Measurements from ENCODE around the gene LAMTOR2. TPM values are rescaled to one million over a fixed set of nuclear protein-coding genes. Genes with fewer than 3 reads are reported as not detected.
"Not testable (repeated sequence)": the region's sequence is repeated elsewhere in the genome, so short reads cannot be mapped to it uniquely, and the experiment has no call there.

LAMTOR2 gene
- total RNA-seq, 1 experiment from 2014 or later: 50.6 TPM

- WGBS (ENCODE audit: extremely low coverage, insufficient read length, low lambda C conversion rate): no CpG with 5 or more reads among the region's 6 CpGs
- Mint-ChIP-seq H3K27me3 (ENCODE audit: low read depth) (no peaks in the 10 kb centered on the region), H3K4me1 (peaks cover 0 to 13% of the 10 kb centered on the region in 2 experiments; a peak in 1 of 4 replicates), H3K27ac (no peak overlapping the region; a peak in 1 of 7 replicates), H3K9me3 (no peaks in the 10 kb centered on the region), H3K4me3 (no peak overlapping the region), H3K36me3 (ENCODE audit: insufficient read depth in 1 of 3, low read depth in 3 of 3) (peaks cover 9 to 18% (median 11%) of the 10 kb centered on the region in 3 experiments; a peak in 6 of 7 replicates)
- no peak overlapping the region for H3K18ac ChIP-seq (ENCODE audit: insufficient read length, low read depth, low read length)
- H4K8ac ChIP-seq (replicated peaks; ENCODE audit: insufficient read length, low read depth, low read length): no peak overlapping the region
- no peak overlapping the region for H2BK120ac ChIP-seq (ENCODE audit: low read depth, low read length, poor library complexity, severe bottlenecking)
- H3K27me3 ChIP-seq (ENCODE audit: insufficient read depth, low read length): no peaks in the 10 kb centered on the region
- H3K9ac ChIP-seq (ENCODE audit: extremely low read depth, insufficient read length, low read length): no peak overlapping the region
- no peak overlapping the region for H2BK5ac ChIP-seq (ENCODE audit: insufficient read length, low read length)
- H4K5ac ChIP-seq (ENCODE audit: insufficient read length, low read depth, low read length): no peak overlapping the region
- H3K79me1 ChIP-seq (ENCODE audit: insufficient read depth, low read depth, low read length, poor library complexity, severe bottlenecking): no peaks in the 10 kb centered on the region
- no peak overlapping the region for H2AK5ac ChIP-seq (ENCODE audit: insufficient read length, low read length)
- no peak overlapping the region for H3K56ac ChIP-seq (ENCODE audit: insufficient read length, low read depth, low read length)
- no peaks in the 10 kb centered on the region for H4K20me1 ChIP-seq (ENCODE audit: control insufficient read depth, insufficient read depth, insufficient read length)
- TF ChIP-seq, protein P1, sequence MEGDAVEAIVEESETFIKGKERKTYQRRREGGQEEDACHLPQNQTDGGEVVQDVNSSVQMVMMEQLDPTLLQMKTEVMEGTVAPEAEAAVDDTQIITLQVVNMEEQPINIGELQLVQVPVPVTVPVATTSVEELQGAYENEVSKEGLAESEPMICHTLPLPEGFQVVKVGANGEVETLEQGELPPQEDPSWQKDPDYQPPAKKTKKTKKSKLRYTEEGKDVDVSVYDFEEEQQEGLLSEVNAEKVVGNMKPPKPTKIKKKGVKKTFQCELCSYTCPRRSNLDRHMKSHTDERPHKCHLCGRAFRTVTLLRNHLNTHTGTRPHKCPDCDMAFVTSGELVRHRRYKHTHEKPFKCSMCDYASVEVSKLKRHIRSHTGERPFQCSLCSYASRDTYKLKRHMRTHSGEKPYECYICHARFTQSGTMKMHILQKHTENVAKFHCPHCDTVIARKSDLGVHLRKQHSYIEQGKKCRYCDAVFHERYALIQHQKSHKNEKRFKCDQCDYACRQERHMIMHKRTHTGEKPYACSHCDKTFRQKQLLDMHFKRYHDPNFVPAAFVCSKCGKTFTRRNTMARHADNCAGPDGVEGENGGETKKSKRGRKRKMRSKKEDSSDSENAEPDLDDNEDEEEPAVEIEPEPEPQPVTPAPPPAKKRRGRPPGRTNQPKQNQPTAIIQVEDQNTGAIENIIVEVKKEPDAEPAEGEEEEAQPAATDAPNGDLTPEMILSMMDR (conservative IDR thresholded peaks at IDR 0.05): no peak
- no peak overlapping the region for H2BK12ac ChIP-seq (ENCODE audit: insufficient read length, low read depth, low read length)
- H3K9me3 ChIP-seq (ENCODE audit: control insufficient read depth, low read depth, low read length): no peaks in the 10 kb centered on the region
- H3K4me1 ChIP-seq (ENCODE audit: insufficient read depth, low read length): no peaks in the 10 kb centered on the region
- no peak for DNase-seq
- no peak overlapping the region for H2BK15ac ChIP-seq (ENCODE audit: low read depth, low read length)
- H3K23me2 ChIP-seq (ENCODE audit: insufficient read length, low read depth, low read length, poor library complexity, severe bottlenecking): no peaks in the 10 kb centered on the region
- no peak overlapping the region for H4K91ac ChIP-seq (ENCODE audit: insufficient read length, low read depth, low read length)
- H2BK20ac ChIP-seq (ENCODE audit: low read depth, low read length, poor library complexity, severe bottlenecking): no peak overlapping the region
- H3K4me2 ChIP-seq (ENCODE audit: insufficient read depth, insufficient read length, low read length): no peak overlapping the region
- H3K23ac ChIP-seq (ENCODE audit: insufficient read length, low read depth, low read length): no peak overlapping the region
- no peak overlapping the region for H3T11ph ChIP-seq (ENCODE audit: low read length)
- no peak overlapping the region for H3K14ac ChIP-seq (ENCODE audit: insufficient read depth, low read length)
- H2AFZ ChIP-seq (ENCODE audit: low read length): no peak overlapping the region
- H3K4ac ChIP-seq (ENCODE audit: low read depth, low read length): no peak overlapping the region
- H3K27ac ChIP-seq (ENCODE audit: insufficient read length, low read depth, low read length): no peak overlapping the region
- no peaks in the 10 kb centered on the region for H3K79me2 ChIP-seq (ENCODE audit: insufficient read depth, low read length)
These were observed 21.6 kb upstream of the LAMTOR2 start for GRCh38 chr1:156033011-156033410.

GRCh38 chr1:156034991-156035390 is 19.6 kb upstream of the LAMTOR2 start:
- H3K27ac Mint-ChIP-seq; H4K91ac ChIP-seq (ENCODE audit: insufficient read length, low read depth, low read length); H3K18ac ChIP-seq (ENCODE audit: insufficient read length, low read depth, low read length); H3K9me3 ChIP-seq (ENCODE audit: control insufficient read depth, low read depth, low read length); H3K14ac ChIP-seq (ENCODE audit: insufficient read depth, low read length); DNase-seq; H2AFZ ChIP-seq (ENCODE audit: low read length); H3K79me2 ChIP-seq (ENCODE audit: insufficient read depth, low read length); H3K9ac ChIP-seq (ENCODE audit: extremely low read depth, insufficient read length, low read length); H3K4ac ChIP-seq (ENCODE audit: low read depth, low read length); H3K79me1 ChIP-seq (ENCODE audit: insufficient read depth, low read depth, low read length, poor library complexity, severe bottlenecking); H4K20me1 ChIP-seq (ENCODE audit: control insufficient read depth, insufficient read depth, insufficient read length); H3K27me3 Mint-ChIP-seq (ENCODE audit: low read depth); H3K27ac ChIP-seq (ENCODE audit: insufficient read length, low read depth, low read length); H3K23ac ChIP-seq (ENCODE audit: insufficient read length, low read depth, low read length); H2BK20ac ChIP-seq (ENCODE audit: low read depth, low read length, poor library complexity, severe bottlenecking); H2BK12ac ChIP-seq (ENCODE audit: insufficient read length, low read depth, low read length); H3K23me2 ChIP-seq (ENCODE audit: insufficient read length, low read depth, low read length, poor library complexity, severe bottlenecking); H2BK120ac ChIP-seq (ENCODE audit: low read depth, low read length, poor library complexity, severe bottlenecking); H3K9me3 Mint-ChIP-seq; H3T11ph ChIP-seq (ENCODE audit: low read length); H3K4me3 Mint-ChIP-seq; H2AK5ac ChIP-seq (ENCODE audit: insufficient read length, low read length); H3K4me1 Mint-ChIP-seq; H3K56ac ChIP-seq (ENCODE audit: insufficient read length, low read depth, low read length); H3K27me3 ChIP-seq (ENCODE audit: insufficient read depth, low read length); H4K8ac ChIP-seq (replicated peaks; ENCODE audit: insufficient read length, low read depth, low read length); H3K4me2 ChIP-seq (ENCODE audit: insufficient read depth, insufficient read length, low read length); H3K4me1 ChIP-seq (ENCODE audit: insufficient read depth, low read length); H4K5ac ChIP-seq (ENCODE audit: insufficient read length, low read depth, low read length); H2BK15ac ChIP-seq (ENCODE audit: low read depth, low read length); H2BK5ac ChIP-seq (ENCODE audit: insufficient read length, low read length): not testable (repeated sequence)
- no CpG with 5 or more reads among the region's 4 CpGs for WGBS (ENCODE audit: extremely low coverage, insufficient read length, low lambda C conversion rate)
- H3K36me3 Mint-ChIP-seq (ENCODE audit: insufficient read depth in 1 of 3, low read depth in 3 of 3): peaks cover 13 to 30% (median 23%) of the 10 kb centered on the region in 3 experiments; a peak in 6 of 7 replicates

Data from H9 (cell line).